Stimulated activated CD4-positive, alpha-beta T cell treated with anti-CD3 and anti-CD28 coated beads, Interleukin-2, amount 100 ng/mL, for 24 hours (primary cell): ENCODE measurements around the gene SLC12A1.

Experiments
- DNase-seq, 2 donors: peaks; one replicate each; pipeline ENCODE4 v3.0.0-alpha.2; 2020

SLC12A1 gene

DNA sequence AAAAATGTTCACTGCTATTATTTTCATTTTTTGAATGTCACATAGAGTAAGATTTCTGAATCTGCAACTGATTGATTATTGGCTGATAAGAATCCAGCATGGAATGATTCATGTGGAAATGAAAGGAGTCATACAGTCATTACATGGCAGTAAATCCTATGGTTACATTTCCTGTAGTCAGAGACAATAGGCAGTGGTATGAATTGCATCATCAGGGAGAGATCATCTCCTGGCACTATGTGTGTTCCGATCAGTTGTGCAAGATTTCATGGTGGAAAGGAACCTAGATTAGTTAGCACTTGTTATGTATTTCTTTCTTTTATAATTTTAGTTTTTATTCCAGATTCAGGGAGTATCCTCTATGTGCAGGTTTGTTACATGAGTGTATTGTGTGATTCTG, 38.8 kb downstream of the SLC12A1 start:
- DNase-seq = no peak

DNA sequence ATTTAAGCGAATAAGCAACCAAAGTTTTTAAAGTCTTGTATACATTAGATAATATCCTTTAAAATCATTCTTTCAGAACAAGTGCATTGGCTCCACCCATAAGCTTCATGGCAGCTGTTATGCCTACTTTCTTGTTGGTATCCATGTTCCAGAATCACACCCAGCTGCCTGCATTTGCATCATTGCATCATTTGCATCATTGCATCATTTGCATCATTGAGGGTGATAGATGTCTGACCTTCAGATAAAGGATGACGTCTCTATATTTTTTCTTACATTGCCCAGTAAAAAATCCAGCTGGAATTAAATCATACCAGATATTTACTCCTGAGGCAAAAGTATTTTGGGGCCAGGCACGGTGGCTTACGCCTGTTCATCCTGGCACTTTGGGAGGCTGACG, 42.3 kb downstream of the SLC12A1 start:
- no peak for DNase-seq

DNA sequence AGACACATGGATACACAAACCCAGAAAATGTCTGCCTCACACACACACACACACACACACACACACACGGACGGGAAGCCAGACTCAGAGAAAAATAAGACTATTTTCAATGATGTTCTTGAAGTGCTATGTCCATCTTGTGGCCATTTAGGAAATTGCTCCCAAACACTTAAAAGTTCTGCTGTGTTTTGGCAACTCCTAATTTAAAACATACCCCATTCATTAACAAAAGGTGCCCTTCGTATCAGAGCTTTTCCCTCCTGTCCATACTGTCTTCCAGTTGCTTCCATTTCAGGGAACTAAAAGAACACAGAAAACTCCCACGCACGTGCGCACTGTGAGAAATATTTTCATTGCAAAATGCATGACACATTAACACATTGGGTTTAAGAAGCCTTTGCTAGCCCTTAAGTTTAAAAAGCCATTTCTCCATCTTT, 44.6 kb downstream of the SLC12A1 start:
- DNase-seq = peak in 1 of 2 donors; percentile 7

DNA sequence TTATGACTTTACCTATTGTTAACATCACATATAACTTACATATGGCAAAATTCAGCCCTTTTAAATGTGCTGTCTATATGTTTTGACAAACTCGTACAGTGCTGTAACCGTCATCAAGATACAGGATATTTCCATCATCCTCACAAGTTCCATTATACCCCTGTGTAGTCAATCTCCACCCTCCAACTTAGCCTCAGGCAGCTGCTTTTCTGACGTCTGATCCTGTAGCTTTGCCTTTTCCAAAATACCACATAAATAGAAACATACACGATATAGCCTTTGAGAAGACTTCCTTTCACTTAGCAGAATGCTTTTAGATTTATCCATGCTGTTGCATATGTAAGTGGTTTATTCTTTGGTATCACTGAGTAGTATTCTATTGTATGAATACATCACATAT, 47.1 kb downstream of the SLC12A1 start:
- no peak for DNase-seq

DNA sequence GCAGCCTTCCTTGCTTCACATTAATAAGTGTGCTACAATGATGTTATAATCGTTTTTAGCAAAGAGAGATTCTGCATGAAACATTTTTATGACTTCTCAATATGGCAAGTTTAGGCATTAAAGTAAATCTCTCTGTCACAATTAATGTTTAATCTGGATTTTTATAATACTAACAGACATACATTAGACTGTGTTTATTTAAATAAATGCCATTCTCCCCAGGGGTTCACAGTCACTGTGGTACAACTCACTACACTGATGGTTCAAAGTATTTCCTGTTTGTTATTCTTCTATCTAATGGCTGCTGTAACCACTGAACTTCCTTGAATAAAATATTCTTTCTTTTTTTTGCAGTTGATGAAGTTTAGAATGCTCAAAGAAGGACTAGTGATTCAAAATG, 59.0 kb downstream of the SLC12A1 start:
- no peak for DNase-seq

DNA sequence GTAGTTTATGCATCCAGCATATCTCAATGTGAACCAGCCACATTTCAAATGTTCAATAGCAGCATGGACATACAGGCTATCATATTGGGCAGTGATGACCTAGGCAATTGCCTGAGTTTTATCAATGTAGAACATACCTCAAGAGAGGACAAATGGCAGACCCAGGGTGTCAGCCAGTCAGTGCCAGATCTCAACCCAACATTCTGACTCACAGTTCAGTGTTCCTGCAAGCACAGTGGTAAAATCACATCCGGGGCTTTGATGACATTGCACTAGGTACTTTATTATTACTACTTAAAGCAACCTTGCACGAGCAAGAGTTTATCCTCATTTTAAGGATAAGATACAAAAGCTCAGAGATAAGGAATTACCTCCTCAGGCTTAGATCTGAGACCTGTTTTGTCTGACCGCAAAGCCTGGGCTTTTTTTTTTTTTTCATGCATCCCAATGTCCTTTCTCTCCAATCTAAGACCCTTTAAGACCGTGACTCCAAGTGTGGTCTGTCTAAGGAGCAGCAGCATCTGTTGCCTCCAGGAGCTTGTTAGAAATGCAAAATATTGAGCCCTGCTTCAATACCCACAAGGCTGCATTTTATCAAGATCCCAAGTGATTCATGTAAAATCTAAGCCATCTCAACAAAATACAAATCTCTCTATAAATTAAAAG, 60.1 kb downstream of the SLC12A1 start:
- DNase-seq = no peak

DNA sequence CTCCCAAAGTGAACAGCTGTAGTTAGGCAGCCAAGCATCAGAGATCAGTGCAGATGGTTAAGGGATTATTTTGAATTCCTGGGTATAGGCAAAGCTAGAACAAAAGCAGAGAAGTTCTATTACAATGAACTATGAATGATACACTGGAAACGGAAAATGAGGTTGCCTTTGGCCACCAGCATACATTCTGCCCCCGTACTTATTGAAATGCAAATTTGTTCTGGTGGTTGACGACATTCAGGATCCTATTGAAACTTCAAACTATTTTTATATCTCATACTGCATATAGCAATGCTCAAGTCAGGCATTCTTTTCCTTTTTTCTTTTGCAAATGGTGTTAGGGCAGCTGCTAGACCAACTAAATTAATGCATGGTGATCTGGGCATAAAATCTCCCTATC, 61.7 kb downstream of the SLC12A1 start:
- DNase-seq = no peak

DNA sequence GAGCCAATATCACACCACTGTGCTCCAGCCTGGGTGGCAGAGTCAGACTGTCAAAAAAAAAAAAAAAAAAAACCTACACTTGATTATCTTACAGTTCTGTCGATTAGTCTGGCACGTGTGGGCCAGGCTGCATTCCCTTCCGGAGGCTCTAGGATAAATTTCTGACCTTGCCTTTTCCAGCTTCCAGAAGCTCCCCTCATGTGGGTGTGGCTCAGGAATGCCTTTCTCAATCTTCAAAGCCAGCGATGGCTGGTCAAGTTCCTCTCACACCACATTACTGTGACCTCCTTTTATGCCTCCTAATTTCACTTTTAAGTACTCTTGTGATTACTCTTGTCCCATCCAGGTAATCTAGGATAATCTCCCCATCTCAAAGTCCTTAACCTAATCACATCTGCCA, 66.9 kb downstream of the SLC12A1 start:
- no peak for DNase-seq

DNA sequence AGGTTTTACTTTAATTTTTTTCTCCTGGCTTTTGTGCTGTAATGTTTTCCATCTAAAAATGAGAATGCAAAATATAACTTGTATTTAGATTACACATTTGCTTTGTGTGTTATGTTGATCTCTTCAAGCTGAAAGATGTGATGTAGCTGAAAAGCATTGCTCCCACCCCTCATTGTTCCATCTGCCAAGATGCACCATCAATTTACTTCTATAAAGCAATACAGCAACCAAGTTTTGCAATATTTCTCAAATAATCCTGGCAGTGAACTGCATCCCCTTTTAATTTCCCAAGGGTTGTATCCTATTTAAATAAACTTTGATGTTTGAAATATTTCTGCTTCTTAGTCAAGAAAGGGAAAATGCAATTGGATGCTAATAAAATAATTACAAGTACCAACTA, 72.6 kb downstream of the SLC12A1 start:
- DNase-seq = no peak

DNA sequence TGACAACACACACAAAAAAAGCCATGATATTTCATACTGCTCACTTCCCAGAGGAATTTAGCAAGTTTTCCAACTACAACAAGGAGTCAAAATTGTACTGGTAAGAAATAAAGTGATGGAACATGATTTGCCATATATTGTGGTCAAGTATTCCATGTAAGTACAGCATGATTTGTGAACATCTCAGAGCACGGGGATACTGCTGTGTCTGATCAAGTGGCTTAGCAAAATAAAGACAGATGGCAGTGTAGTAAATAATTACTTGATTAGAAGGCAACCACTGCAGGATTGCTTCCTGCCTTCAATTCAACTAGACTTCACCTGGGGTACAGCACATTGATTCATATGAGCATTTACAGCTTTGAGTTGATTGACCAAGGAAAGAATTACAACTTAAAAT, 73.5 kb downstream of the SLC12A1 start:
- no peak for DNase-seq

DNA sequence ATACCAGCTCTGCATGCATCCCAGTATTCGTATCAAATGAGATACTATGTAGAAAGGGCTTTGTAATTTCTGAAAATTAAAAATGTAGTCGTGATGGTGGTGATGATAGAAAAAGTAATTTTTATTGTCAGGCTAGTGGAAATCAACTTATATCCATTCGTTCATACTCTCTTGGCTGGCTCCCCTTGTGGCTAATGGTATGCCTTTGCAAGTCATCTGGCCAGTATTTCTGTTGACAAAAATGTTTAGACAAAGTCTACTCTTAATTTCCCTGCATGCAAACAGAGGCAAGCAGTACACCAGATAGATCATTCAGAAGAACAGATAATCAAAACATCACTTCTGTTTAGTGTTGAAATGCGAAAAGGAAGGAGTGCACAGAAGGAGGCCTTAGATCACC, 75.6 kb downstream of the SLC12A1 start:
- no peak for DNase-seq

DNA sequence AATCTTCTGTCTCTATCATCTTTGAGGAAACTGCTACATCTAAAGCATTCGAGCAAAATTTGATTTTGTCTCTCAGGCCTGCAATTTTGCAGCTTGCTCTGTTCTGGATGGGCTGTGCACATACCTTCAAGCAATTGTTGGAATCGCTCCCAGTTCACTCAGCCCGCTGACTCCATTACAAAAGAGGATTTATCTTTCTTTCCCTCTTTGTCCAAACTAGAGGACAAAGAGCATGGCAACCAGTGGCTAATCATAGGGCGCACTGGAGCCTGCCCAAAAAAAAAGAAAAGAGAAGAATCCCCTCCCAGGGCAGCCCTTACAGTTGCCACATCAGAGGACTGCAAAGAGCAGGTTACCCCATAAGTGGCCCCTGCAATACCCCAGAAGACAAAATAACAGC, 76.1 kb downstream of the SLC12A1 start:
- DNase-seq = no peak

DNA sequence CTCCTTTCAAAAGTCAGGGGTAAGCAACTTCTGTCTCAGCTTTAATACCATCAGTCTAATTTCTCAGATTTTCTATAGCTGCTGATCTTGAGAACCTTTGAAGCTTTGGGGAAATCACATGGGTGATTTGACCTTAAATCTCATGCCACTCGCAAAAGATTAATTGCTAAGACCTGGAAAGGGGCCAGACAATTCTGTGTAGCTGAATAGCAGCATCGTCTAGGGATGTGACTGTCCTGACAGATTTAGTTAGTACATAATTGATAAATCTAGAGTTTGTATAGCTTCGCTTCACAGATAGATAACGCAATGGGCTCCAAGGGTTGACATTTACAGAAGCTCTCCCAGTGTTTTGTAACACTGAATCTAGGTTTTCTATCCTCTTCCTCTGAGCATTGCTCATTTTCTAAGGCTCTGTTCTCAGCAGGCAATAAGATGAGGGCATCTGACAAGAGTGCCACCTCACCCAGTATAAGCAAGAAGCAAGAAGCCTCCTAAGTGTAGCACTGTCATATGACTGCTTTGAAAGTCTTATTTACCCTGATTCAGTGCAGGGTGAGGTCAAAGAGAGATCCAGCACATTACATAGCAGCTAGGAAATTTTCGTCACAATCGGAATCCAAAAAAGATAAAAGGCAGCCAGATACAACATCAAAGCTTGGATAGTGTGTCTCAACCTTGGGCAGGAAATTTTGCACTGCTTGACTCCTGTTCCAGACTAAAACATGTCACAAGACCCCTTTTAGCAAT, 77.5 kb downstream of the SLC12A1 start:
- DNase-seq = no peak

DNA sequence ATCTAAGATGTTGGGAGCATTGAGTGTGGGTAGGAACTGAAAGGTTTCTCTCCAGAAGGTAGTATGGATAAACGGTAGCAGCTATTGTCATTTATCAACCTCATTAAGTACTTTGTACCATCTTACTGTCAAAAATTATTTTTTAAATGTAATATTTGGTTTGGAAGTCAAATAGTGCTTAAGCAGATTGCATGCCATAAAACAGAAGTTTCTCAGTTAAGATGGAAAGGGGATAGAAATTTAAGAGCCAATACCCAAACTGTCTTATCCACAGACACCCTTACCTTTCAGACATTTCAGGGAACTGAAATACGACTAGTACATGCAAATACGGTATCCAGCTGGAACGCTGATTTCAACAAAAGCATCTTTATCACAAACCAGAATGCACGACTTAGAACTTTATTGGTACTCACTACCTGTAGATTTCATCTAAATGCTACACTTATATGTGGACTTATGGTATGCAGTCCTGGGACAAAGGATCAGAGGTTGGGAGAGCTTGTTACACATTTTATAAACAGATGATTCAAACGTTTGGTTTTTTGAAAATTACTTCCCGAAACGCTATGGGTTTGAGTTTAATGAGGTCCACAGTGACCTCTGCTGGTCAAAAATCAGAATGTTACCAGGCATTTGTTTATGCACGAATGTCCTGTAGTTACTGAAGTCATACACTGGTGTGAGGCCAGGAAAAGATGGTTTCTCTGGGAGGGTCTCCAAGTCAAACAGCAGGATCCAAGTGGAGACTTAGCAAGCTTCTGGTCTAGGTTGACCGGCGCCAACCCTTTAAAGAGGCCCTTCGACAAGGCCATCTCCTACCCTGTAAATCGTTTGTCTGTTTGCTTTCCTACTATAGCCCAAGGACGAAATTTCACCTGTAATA, 79.5 kb downstream of the SLC12A1 start:
- DNase-seq = peak; percentile 11 to 48

DNA sequence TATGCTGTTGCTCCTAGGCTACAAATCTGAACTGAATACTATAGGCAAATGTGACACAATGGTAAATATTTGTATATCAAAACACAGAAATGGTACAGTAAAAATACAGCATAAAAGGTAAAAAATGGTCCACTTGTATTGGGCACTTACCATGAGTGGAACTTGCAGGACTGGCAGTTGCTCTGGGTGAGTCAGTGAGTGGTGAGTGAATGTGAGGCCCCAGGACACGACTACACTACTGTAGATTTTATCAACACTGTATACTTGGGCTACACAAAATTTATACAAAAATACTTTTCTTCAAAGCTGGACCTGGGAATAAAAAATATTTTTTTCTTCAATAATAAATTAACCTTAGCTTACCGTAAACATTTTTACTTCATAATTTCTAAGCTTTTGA, 83.5 kb downstream of the SLC12A1 start:
- no peak for DNase-seq

DNA sequence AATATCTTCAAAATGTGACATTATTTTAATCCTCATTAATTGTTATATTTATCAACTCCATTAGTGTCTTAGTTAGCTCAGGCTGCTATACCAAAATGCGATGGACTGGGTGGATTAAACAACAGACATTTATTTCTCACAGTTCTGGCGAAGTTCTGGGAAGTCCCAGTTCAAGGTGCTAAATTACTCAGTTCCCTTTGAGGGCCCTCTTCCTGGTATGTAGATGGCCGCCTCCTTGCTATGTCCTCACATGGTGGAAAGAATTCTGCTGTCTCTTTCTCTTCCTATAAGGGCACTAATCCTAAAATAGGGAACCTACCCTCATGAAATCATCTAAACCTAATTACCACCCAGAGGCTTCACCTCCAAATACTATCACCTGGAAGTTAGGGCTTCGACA, 86.4 kb downstream of the SLC12A1 start:
- no peak for DNase-seq

DNA sequence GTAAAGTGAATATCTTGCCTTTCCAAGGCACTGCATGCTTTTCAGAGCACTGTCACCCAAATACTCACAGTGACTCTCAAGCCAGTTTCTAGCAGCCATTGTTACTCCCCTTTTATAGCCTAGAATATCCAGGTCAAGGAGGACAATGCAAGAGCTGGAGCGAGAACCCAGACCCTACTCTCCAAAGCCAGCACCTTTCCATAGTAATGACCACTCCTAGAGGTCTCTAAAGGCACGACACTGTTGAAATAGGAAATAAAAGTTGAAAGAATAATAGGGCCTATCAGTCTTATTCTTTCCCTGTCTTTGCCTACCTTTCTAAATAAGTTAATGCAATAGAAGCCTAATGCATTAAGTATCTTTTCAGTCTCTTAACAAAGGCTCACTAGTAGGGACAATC, 91.6 kb downstream of the SLC12A1 start:
- DNase-seq = no peak

DNA sequence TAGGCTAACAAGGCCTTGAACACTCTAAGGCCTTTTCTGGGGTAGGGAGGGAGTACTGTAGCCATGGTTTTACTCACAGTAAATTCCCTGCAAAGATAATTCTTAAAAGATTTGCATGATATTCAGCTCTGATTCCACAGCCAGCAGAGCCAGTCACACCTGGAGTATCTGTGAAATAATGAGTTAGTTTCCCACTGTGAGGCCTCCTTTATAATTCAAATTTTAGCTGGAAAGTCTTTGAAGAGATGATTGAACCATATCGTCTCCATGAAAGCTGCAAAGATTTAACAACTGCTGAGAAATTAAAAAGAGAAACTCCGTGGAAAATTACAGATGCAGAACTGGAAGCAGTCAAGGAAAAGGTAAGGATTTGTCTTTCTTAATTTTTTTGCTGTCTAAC, 92.8 kb downstream of the SLC12A1 start:
- DNase-seq = no peak

DNA sequence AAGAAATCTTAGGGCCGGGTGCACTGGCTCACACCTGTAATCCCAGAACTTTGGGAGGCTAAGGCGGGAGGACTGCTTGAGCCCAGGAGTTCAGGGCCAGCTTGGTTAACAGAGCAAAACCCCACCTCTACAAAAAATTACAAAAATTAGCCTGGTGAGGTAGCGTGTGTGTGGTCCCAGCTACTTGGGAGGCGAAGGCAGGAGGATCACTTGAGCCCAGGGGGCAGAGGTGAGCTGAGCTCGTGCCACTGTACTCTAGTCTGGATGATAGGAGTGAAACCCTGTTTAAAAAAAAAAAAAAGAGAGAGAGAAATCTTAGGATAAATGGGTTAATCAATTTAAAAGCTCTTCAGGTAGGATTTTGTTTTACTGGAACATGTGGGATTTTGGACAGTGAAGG, 93.9 kb downstream of the SLC12A1 start:
- no peak for DNase-seq

DNA sequence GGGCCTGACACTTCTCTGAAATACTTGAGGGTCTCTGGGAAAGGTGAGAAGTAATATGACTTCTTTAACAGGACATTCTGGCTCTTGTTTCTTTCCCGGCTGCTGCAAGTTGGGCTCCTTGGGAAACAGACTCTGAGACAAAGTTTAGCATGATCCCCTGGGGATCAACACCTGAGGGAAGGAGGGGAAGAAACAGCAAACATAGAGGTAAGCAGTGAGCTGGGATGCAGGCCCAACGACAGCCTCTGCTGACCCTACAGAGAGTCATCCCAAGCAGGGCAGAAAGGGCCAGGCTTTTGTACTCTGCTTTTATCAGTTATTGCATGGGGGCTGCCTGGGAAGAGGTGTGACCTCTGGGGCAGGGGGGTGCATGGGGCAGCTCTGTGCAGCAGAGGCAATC, 98.3 kb downstream of the SLC12A1 start:
- DNase-seq = no peak

DNA sequence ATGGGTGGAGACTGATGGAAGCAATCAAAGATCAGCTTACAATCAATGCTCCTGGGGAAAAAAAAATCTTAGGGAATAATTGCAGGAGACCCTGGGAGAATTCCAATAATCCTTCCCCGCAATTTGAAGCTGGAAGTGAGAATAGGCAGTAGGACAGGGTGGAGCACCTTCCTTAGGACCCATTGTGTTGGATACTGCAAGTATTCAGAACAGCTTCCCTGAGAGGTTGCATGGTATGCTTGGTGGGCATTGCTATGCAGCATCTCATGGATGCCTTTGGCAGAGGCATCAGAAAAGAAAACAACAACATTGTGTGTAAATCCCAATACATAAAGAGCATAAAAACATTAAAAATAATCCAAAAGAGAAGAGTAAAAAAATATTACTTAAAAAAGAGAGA, 100.5 kb downstream of the SLC12A1 start:
- DNase-seq = no peak

DNA sequence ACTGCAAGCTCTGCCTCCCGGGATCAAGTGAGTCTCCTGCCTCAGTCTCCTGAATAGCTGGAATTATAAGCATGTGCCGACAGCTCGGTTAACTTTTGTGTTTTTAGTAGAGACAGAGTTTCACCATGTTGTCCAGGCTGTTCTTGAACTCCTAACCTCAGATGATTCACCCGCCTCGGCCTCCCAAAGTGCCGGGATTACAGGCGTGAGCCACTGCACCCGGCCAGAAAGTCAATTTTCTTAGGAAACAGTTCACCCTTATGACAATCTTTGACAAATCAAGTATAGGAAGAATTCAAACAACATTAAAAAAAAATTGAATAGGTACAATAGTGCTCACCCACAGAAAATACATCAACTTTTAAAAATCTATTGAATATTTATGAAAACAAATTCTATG, 101.5 kb downstream of the SLC12A1 start:
- no peak for DNase-seq

DNA sequence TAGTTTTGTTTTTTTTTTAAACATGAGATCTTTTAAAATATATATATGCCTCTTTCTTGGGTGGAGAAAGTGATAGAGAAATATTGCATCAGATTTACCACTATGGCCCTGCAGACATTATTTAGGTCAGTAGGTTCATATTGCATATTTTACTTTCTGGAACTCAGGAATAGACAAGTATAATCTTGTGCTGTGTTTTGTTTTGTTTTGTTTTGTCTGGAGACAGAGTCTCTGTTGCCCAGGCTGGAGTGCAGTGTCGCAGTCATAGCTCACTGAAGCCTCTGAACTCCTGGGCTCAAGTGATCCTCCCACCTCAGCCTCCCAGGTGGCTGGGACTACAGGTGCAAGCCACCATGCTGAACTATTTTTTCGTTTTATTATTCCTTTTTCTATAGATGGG, 103.6 kb downstream of the SLC12A1 start:
- DNase-seq = no peak

DNA sequence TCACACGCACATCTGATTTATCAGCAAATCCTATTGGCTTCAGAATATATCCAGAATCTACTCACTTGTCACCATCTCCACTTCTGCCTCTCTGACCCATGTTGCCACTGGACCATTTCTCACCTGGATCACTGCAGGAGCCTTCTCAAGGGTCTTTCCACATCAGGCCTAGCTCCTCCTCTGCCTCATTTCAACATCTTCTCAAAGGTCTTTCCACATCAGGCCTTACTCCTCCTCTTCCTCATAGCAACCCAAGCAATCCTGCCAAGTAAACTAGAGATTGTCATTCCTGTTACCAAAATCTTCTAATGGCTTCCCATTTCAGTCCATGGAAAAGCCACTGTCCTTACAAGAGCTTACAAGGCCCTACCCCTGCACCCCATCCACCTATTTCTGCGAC, 107.1 kb downstream of the SLC12A1 start:
- DNase-seq = no peak
